H1 (cell line): ENCODE measurements around the gene ZNF654. TPM values are rescaled to one million over a fixed set of nuclear protein-coding genes. Genes with fewer than 3 reads are reported as not detected.

Experiments
- CTCF ChIA-PET: fragments of 300-600 bp; sonication (Branson Sonifier 250); formaldehyde crosslinking; loops from one replicate; lab custom pipeline; 2021; ENCODE audit not compliant: partially characterized antibody; lab: Charles Lee
- POLR2A ChIA-PET: fragments of 300-600 bp; sonication (Branson Sonifier 250); formaldehyde crosslinking; loops from one replicate; lab custom pipeline; 2021; ENCODE audit warnings: inconsistent platforms; ENCODE audit not compliant: partially characterized antibody; lab: Charles Lee
- DNase-seq, 2 experiments: peaks; one replicate each; pipeline versions ENCODE4 v3.0.0 to v3.0.0-alpha.2; 2010 to 2022; ENCODE audit warnings: low spot score in 2 of 2, low read depth in 1 of 2, mixed read lengths in 1 of 2
- FAIRE-seq: peaks from 2 replicates; lab custom pipeline; 2011; peaks lifted over from hg19 to GRCh38; lab: Jason Lieb, UNC
- H2AFZ ChIP-seq: 2 replicates; pipeline ENCODE4 v1.8.1; 2012; ENCODE audit warnings: low read length, inconsistent platforms
- H2AK5ac ChIP-seq: 2 replicates; pipeline ENCODE4 v1.6.1; 2013; ENCODE audit warnings: low read depth, low read length
- H2BK120ac ChIP-seq: replicated peaks from 2 replicates; pipeline ENCODE3; 2013; ENCODE audit warnings: low read depth, low read length, inconsistent platforms
- H2BK12ac ChIP-seq: 2 replicates; pipeline ENCODE4 v1.6.1; 2013; ENCODE audit warnings: low read depth, low read length
- H2BK15ac ChIP-seq: 2 replicates; pipeline ENCODE4 v1.6.1; 2013; ENCODE audit warnings: low read length
- H2BK20ac ChIP-seq: 2 replicates; pipeline ENCODE4 v1.6.1; 2013; ENCODE audit warnings: low read length
- H2BK5ac ChIP-seq: 2 replicates; pipeline ENCODE4 v1.6.1; 2013; ENCODE audit warnings: low read depth, low read length
- H3K14ac ChIP-seq: 2 replicates; pipeline ENCODE4 v1.6.1; 2013; ENCODE audit warnings: inconsistent platforms; ENCODE audit not compliant: insufficient read length
- H3K18ac ChIP-seq: 2 replicates; pipeline ENCODE4 v1.6.1; 2013; ENCODE audit warnings: low read length; ENCODE audit errors: extremely low read depth
- H3K23ac ChIP-seq: 2 replicates; pipeline ENCODE4 v1.6.1; 2013; ENCODE audit warnings: inconsistent platforms; ENCODE audit not compliant: insufficient read length
- H3K23me2 ChIP-seq: 2 replicates; pipeline ENCODE4 v1.6.1; 2013; ENCODE audit warnings: low read depth, low read length
- H3K27ac ChIP-seq: 2 replicates; pipeline ENCODE4 v1.6.1; 2011; ENCODE audit warnings: low read depth, low read length, inconsistent platforms
- H3K27me3 ChIP-seq, 4 experiments: replicated peaks in 1 of 4; 1 replicate in 1 of 4; 2 replicates in 3 of 4; pipeline versions ENCODE4 v1.6.1 to v1.8.1; 2011 to 2013; ENCODE audit warnings: low read length in 3 of 4, mild to moderate bottlenecking in 3 of 4, inconsistent platforms in 2 of 4, mixed read lengths in 2 of 4, moderate library complexity in 1 of 4; ENCODE audit not compliant: control insufficient read depth in 3 of 4, insufficient read depth in 3 of 4; ENCODE audit errors: extremely low read depth in 1 of 4
- H3K36me3 ChIP-seq, 4 experiments: 2 replicates each; pipeline versions ENCODE4 v1.6.1 to v1.8.1; 2011 to 2013; ENCODE audit warnings: mild to moderate bottlenecking in 4 of 4, low read length in 3 of 4, moderate library complexity in 2 of 4, control low read depth in 1 of 4, inconsistent platforms in 1 of 4; ENCODE audit not compliant: insufficient read depth in 4 of 4, control insufficient read depth in 2 of 4
- H3K4ac ChIP-seq: replicated peaks from 2 replicates; pipeline ENCODE3; 2013; ENCODE audit warnings: low read length, low read depth, mixed read lengths, inconsistent platforms; ENCODE audit not compliant: insufficient read length
- H3K4me1 ChIP-seq, 4 experiments: replicated peaks in 1 of 4; 1 replicate in 1 of 4; 2 replicates in 3 of 4; pipeline versions ENCODE4 v1.6.1 to v1.8.1; 2011 to 2013; ENCODE audit warnings: low read length in 3 of 4, inconsistent platforms in 2 of 4, mixed read lengths in 1 of 4; ENCODE audit not compliant: insufficient read depth in 4 of 4, control insufficient read depth in 3 of 4
- H3K4me2 ChIP-seq, 2 experiments: 2 replicates each; pipeline versions ENCODE4 v1.6.1 to v1.8.1; 2011 to 2013; ENCODE audit warnings: low read depth in 2 of 2, low read length in 2 of 2, control low read depth in 1 of 2, inconsistent platforms in 1 of 2, mild to moderate bottlenecking in 1 of 2; ENCODE audit not compliant: insufficient read depth in 1 of 2
- H3K4me3 ChIP-seq, 4 experiments: fragments of 200-600, 300-600 bp in 1 of 4; sonication (generic), shearing (Covaris generic), sonication (Bioruptor Twin) in 1 of 4; 2 replicates each; pipeline versions ENCODE4 v1.5.1 to v1.8.1; 2011 to 2016; ENCODE audit warnings: low read length in 4 of 4, low read depth in 3 of 4, control low read depth in 2 of 4, inconsistent platforms in 2 of 4, mild to moderate bottlenecking in 2 of 4, mixed read lengths in 1 of 4, moderate library complexity in 1 of 4; ENCODE audit not compliant: insufficient read depth in 2 of 4; ENCODE audit errors: extremely low read depth in 1 of 4
- H3K56ac ChIP-seq: replicated peaks from 2 replicates; pipeline ENCODE3; 2013; ENCODE audit warnings: low read depth, mild to moderate bottlenecking, mixed read lengths, low read length, inconsistent platforms; ENCODE audit not compliant: insufficient read length
- H3K79me1 ChIP-seq: 2 replicates; pipeline ENCODE4 v1.6.1; 2013; ENCODE audit warnings: low read depth, low read length, control low read depth
- H3K79me2 ChIP-seq, 2 experiments: 2 replicates each; pipeline versions ENCODE4 v1.6.1 to v1.8.1; 2012 to 2013; ENCODE audit warnings: low read length in 2 of 2, mild to moderate bottlenecking in 2 of 2, inconsistent platforms in 1 of 2; ENCODE audit not compliant: insufficient read depth in 2 of 2, control insufficient read depth in 1 of 2
- H3K9ac ChIP-seq, 4 experiments: replicated peaks in 1 of 4; 1 replicate in 1 of 4; 2 replicates in 3 of 4; pipeline versions ENCODE4 v1.6.1 to v1.8.1; 2011 to 2013; ENCODE audit warnings: low read depth in 3 of 4, low read length in 3 of 4, control low read depth in 2 of 4, mild to moderate bottlenecking in 2 of 4, moderate library complexity in 2 of 4, inconsistent platforms in 1 of 4; ENCODE audit errors: extremely low read depth in 1 of 4
- H3K9me3 ChIP-seq, 2 experiments: 2 replicates each; pipeline versions ENCODE4 v1.6.1 to v1.8.1; 2012 to 2013; ENCODE audit warnings: mild to moderate bottlenecking in 2 of 2, moderate library complexity in 2 of 2, control low read depth in 1 of 2, inconsistent platforms in 1 of 2, low read depth in 1 of 2, low read length in 1 of 2, mixed read lengths in 1 of 2; ENCODE audit not compliant: insufficient read depth in 2 of 2
- H4K20me1 ChIP-seq, 2 experiments: replicated peaks in 1 of 2; 2 replicates each; pipeline versions ENCODE3 to v1.8.1; 2011 to 2013; ENCODE audit warnings: inconsistent platforms in 2 of 2, low read length in 2 of 2, mild to moderate bottlenecking in 1 of 2; ENCODE audit not compliant: insufficient read depth in 2 of 2, control insufficient read depth in 1 of 2
- H4K5ac ChIP-seq: 2 replicates; pipeline ENCODE4 v1.6.1; 2013; ENCODE audit warnings: low read length, low read depth, mixed read lengths, inconsistent platforms; ENCODE audit not compliant: insufficient read length
- H4K8ac ChIP-seq: 2 replicates; pipeline ENCODE4 v1.8.0; 2013; ENCODE audit warnings: mild to moderate bottlenecking, moderate library complexity, low read length, inconsistent platforms; ENCODE audit not compliant: insufficient read depth; ENCODE audit errors: extremely low read depth
- H4K91ac ChIP-seq: replicated peaks from 2 replicates; pipeline ENCODE3; 2013; ENCODE audit warnings: low read length, mixed read lengths, inconsistent platforms; ENCODE audit not compliant: insufficient read length
- ASH2L ChIP-seq: fragments of 200-600, 300-600 bp; sonication (generic); IDR thresholded peaks from one replicate; pipeline ENCODE4 v1.7.1; 2017; ENCODE audit warnings: low read length
- CHD1 ChIP-seq: IDR thresholded peaks from 2 replicates; pipeline ENCODE4 v1.6.1; 2012; ENCODE audit warnings: low read depth, low read length, improper control_type of control experiment
- EGR1 ChIP-seq: IDR thresholded peaks from 2 replicates; pipeline ENCODE4 v1.6.1; 2011; ENCODE audit warnings: low read depth, low read length, borderline replicate concordance
- HDAC2 ChIP-seq, 2 experiments: fragments of 300-600 bp in 1 of 2; sonication (generic) in 1 of 2; IDR thresholded peaks; 2 replicates each; pipeline ENCODE4 v1.6.1; 2011 to 2012; ENCODE audit warnings: low read depth in 2 of 2, low read length in 2 of 2, mild to moderate bottlenecking in 2 of 2, moderate library complexity in 2 of 2, borderline replicate concordance in 1 of 2, inconsistent platforms in 1 of 2
- HDAC6 ChIP-seq: IDR thresholded peaks from one replicate; pipeline ENCODE4 v1.7.1; 2012; ENCODE audit warnings: low read depth, mild to moderate bottlenecking, inconsistent platforms, low read length, moderate library complexity
- KDM4A ChIP-seq: IDR thresholded peaks from one replicate; pipeline ENCODE4 v1.7.1; 2012; ENCODE audit warnings: low read depth, mild to moderate bottlenecking, moderate library complexity, low read length, inconsistent platforms; ENCODE audit not compliant: severe bottlenecking
- RAD21 ChIP-seq, 2 experiments: IDR thresholded peaks in 1 of 2; conservative IDR thresholded peaks in 1 of 2; 2 replicates each; pipeline ENCODE4 v1.6.1; 2011; ENCODE audit warnings: low read depth in 2 of 2, low read length in 2 of 2, improper control_type of control experiment in 1 of 2, inconsistent platforms in 1 of 2, mild to moderate bottlenecking in 1 of 2, moderate library complexity in 1 of 2
- SAP30 ChIP-seq: fragments of 300-600 bp; sonication (generic); IDR thresholded peaks from 2 replicates; pipeline ENCODE4 v1.7.1; 2012; ENCODE audit warnings: low read length, moderate library complexity, mild to moderate bottlenecking, inconsistent platforms; ENCODE audit not compliant: insufficient read depth, insufficient replicate concordance
- SIN3A ChIP-seq, 2 experiments: IDR thresholded peaks in 1 of 2; conservative IDR thresholded peaks in 1 of 2; 2 replicates each; pipeline ENCODE4 v1.6.1; 2011 to 2012; ENCODE audit warnings: low read length in 2 of 2, improper control_type of control experiment in 1 of 2, low read depth in 1 of 2, mild to moderate bottlenecking in 1 of 2
- WGBS, 2 experiments: shearing (Covaris generic) in 1 of 2; methylation state at CpG; one replicate each; pipeline versions ENCODE4 v1.1.6 to v1.1.7; 2013 to 2015; ENCODE audit warnings: low lambda C conversion rate in 2 of 2, mixed read lengths in 2 of 2, inconsistent platforms in 1 of 2, low coverage in 1 of 2, missing lambda C conversion rate in 1 of 2; ENCODE audit not compliant: insufficient replicate concordance in 2 of 2, insufficient coverage in 1 of 2, insufficient read length in 1 of 2; ENCODE audit errors: extremely low coverage in 1 of 2, missing lambda C conversion rate in 1 of 2; 5-methylcytosine and 5-hydroxymethylcytosine counted together
- polyA plus RNA-seq, 7 experiments: library from polyadenylated mRNA; depleted of rRNA in 3 of 7; stranded (reverse) in 5 of 7; unstranded in 2 of 7; fragments of >200 nt in 5 of 7; fragments of 200-250 nt in 2 of 7; gene quantifications; 1 replicate in 5 of 7; 2 replicates in 1 of 7; 4 replicates in 1 of 7; pipeline versions ENCODE4 v1.2.1 to v1.2.3, GENCODE V29; 2011 to 2013; ENCODE audit warnings: missing spikeins in 2 of 7, mixed read lengths in 2 of 7
- total RNA-seq: library from RNA; stranded (reverse); fragmentation: NEBNext Ultra II Directional; extraction: Animal tissue kit (Norgen Biotek cat#: 25700); gene quantifications from 2 replicates; pipeline ENCODE4 v1.2.1, GENCODE V29; 2021

The ZNF654 gene
- total and polyA plus RNA-seq, 2 of the 8 experiments (the other 6 are each of a cell fraction or from before 2014, with no cell fraction given), result 0.47 to 5.3 TPM

- Histone ChIP-seq H2AFZ (no peak overlapping the region), H2AK5ac (no peak overlapping the region)
- TF ChIP-seq CHD1 (no peak), EGR1 (no peak), KDM4A (no peak), HDAC2 (IDR thresholded peaks at IDR 0.05; ENCODE audit: borderline replicate concordance in 1 of 2, low read depth in 2 of 2, low read length in 2 of 2) (peak in 1 of 2 experiments; percentile 84; a peak in 1 of 4 replicates), SAP30 (peak; percentile 96), HDAC6 (no peak), RAD21 (IDR thresholded peaks at IDR 0.05 in 1 of 2, conservative IDR thresholded peaks at IDR 0.05 in 1 of 2; ENCODE audit: low read depth in 2 of 2, low read length in 2 of 2) (no peak), SIN3A (conservative IDR thresholded peaks at IDR 0.05 in 1 of 2, IDR thresholded peaks at IDR 0.05 in 1 of 2; ENCODE audit: low read depth in 1 of 2, low read length in 2 of 2) (peak; percentile 11 to 46; a peak in 1 of 4 replicates), ASH2L (peak; percentile 66)
Observed at GRCh38 chr3:88059380-88060170, 520 bp downstream of the ZNF654 start.

More at GRCh38 chr3:88059380-88060170, 520 bp downstream of the ZNF654 start:
- Histone ChIP-seq H3K9me3 (no peaks in the 10 kb centered on the region), H3K79me2 (peaks cover 0 to 75% of the 10 kb centered on the region in 2 experiments; a peak in 3 of 4 replicates), H2BK5ac (peak overlapping the region; percentile 81; the same call in 1 of the 2 replicates), H2BK12ac (no peak overlapping the region), H3K4me3 (peak overlapping the region; percentile 83 to 96 (median 91)), H3K27ac (0 out of 2 replicates have a peak overlapping the region, but pooled peaks have one; percentile 41), H4K5ac (peak overlapping the region; percentile 76), H4K91ac (no peak overlapping the region), H3K27me3 (no peaks in the 10 kb centered on the region), H3K56ac (no peak overlapping the region), H3K23ac (no peak overlapping the region), H3K4me1 (peaks cover 0 to 3% (median 0%) of the 10 kb centered on the region in 4 experiments; a peak in 1 of 7 replicates), H3K9ac (peak overlapping the region; percentile 61 to 69 (median 64); a peak in 6 of 7 replicates), H2BK15ac (no peak overlapping the region), H3K79me1 (peaks cover 3% of the 10 kb centered on the region; the same call in 1 of the 2 replicates), H2BK20ac (no peak overlapping the region), H3K18ac (peak overlapping the region; percentile 68; the same call in 1 of the 2 replicates), H3K4ac (no peak overlapping the region), H3K14ac (no peak overlapping the region), H3K23me2 (peaks cover 4% of the 10 kb centered on the region; the same call in 1 of the 2 replicates), H4K20me1 (peaks cover 2 to 11% of the 10 kb centered on the region in 2 experiments), H3K36me3 (peaks cover 0 to 27% (median 11%) of the 10 kb centered on the region in 4 experiments; a peak in 6 of 8 replicates), H2BK120ac (no peak overlapping the region), H4K8ac (peak overlapping the region; percentile 29; the same call in 1 of the 2 replicates), H3K4me2 (peak overlapping the region; percentile 69 to 85)
- no peak for FAIRE-seq
- ChIA-PET POLR2A (interaction anchor here (0.6 to 2.0 kb wide), 4 partner anchors 9 to 90 kb away, joined by 3 to 17 read pairs (median 4); partner anchors contain the start of gene C3orf38), CTCF (interaction anchor here (1.4 kb wide), 1 partner anchor 54 kb away, joined by 4 read pairs; no protein-coding TSS in a partner anchor)
- no peak for DNase-seq
- WGBS, 2 experiments, result 1% methylated on average over 43 of the region's 45 CpGs; no CpG with 5 or more reads in 1 of the 2 experiments
